OCI-LY1 (cell line): ENCODE measurements around the gene PIWIL4.

Experiments
- H2AFZ ChIP-seq: fragments of 200-600 bp; sonication (generic), shearing (Covaris generic); 2 replicates; pipeline ENCODE4 v1.6.0; 2014; ENCODE audit warnings: antibody characterized with exemption, mild to moderate bottlenecking, low read length
- H3F3A ChIP-seq: fragments of 200-600 bp; sonication (generic), shearing (Covaris generic); 2 replicates; pipeline ENCODE4 v1.6.0; 2014; ENCODE audit warnings: mild to moderate bottlenecking, antibody characterized with exemption, low read length, moderate library complexity; ENCODE audit not compliant: insufficient read depth
- H3K27ac ChIP-seq: fragments of 200-600 bp; sonication (generic); 2 replicates; pipeline ENCODE4 v1.5.1; 2014; ENCODE audit warnings: low read length, mixed run types, mild to moderate bottlenecking, low read depth; ENCODE audit not compliant: poor library complexity, severe bottlenecking
- H3K27me3 ChIP-seq: fragments of 200-600 bp; sonication (generic); 2 replicates; pipeline ENCODE4 v1.6.0; 2014; ENCODE audit warnings: antibody characterized with exemption, mild to moderate bottlenecking, low read length, moderate library complexity; ENCODE audit not compliant: insufficient read depth
- H3K36me3 ChIP-seq: fragments of 200-600 bp; sonication (generic); 2 replicates; pipeline ENCODE4 v1.6.1; 2014; ENCODE audit warnings: mild to moderate bottlenecking, antibody characterized with exemption, low read length, moderate library complexity, mixed read lengths; ENCODE audit not compliant: insufficient read depth
- H3K4me1 ChIP-seq: fragments of 200-600 bp; sonication (generic); 2 replicates; pipeline ENCODE4 v1.5.1; 2014; ENCODE audit warnings: mild to moderate bottlenecking, low read length, moderate library complexity; ENCODE audit not compliant: insufficient read depth, severe bottlenecking
- H3K4me2 ChIP-seq: fragments of 200-600 bp; sonication (generic), shearing (Covaris generic); 2 replicates; pipeline ENCODE4 v1.6.1; 2014; ENCODE audit warnings: low read length
- H3K4me3 ChIP-seq: fragments of 200-600 bp; sonication (generic); 2 replicates; pipeline ENCODE4 v1.5.1; 2014; ENCODE audit warnings: low read length, low read depth, mild to moderate bottlenecking, mixed read lengths; ENCODE audit not compliant: poor library complexity, severe bottlenecking
- H3K79me2 ChIP-seq: fragments of 200-600 bp; shearing (Covaris generic); 2 replicates; pipeline ENCODE4 v1.6.1; 2016; ENCODE audit warnings: mixed run types, low read length, mixed read lengths; ENCODE audit not compliant: insufficient read depth
- H3K9ac ChIP-seq: fragments of 200-600 bp; sonication (generic), shearing (Covaris generic); 2 replicates; pipeline ENCODE4 v1.6.1; 2014; ENCODE audit warnings: mild to moderate bottlenecking, low read length, mixed read lengths
- H3K9me2 ChIP-seq: fragments of 200-600 bp; sonication (generic), shearing (Covaris generic); 2 replicates; pipeline ENCODE4 v1.6.1; 2014; ENCODE audit warnings: low read depth, mild to moderate bottlenecking, low read length, mixed read lengths
- H3K9me3 ChIP-seq: fragments of 200-600 bp; shearing (Covaris generic); 2 replicates; pipeline ENCODE4 v1.6.1; 2014; ENCODE audit warnings: low read length, mixed read lengths
- H4K20me1 ChIP-seq: fragments of 200-600 bp; sonication (generic), shearing (Covaris generic); 2 replicates; pipeline ENCODE4 v1.6.0; 2016; ENCODE audit warnings: mild to moderate bottlenecking, low read length; ENCODE audit not compliant: insufficient read depth
- CTCF ChIP-seq: fragments of 200-600 bp; sonication (generic), shearing (Covaris generic); IDR thresholded peaks from 2 replicates; pipeline ENCODE4 v1.5.1; 2017; ENCODE audit warnings: mild to moderate bottlenecking, antibody characterized with exemption, low read length, moderate library complexity, mixed read lengths
- EZH2 ChIP-seq: fragments of 200-600 bp; sonication (generic), shearing (Covaris generic); IDR thresholded peaks from 2 replicates; pipeline ENCODE4 v1.8.0; 2017; ENCODE audit warnings: borderline replicate concordance, mixed run types, mild to moderate bottlenecking, antibody characterized with exemption, low read length, moderate library complexity, mixed read lengths

Gene PIWIL4

GRCh38 chr11:94586978-94587377 is 19.8 kb downstream of the PIWIL4 start:
- Histone ChIP-seq H3K4me1 (no peaks in the 10 kb centered on the region), H3K4me2 (no peak overlapping the region), H3K79me2 (no peaks in the 10 kb centered on the region), H3K4me3 (no peak overlapping the region), H3K9me3 (no peaks in the 10 kb centered on the region), H3K9ac (no peak overlapping the region), H3K27me3 (no peaks in the 10 kb centered on the region), H3K27ac (no peak overlapping the region), H3F3A (no peaks in the 10 kb centered on the region), H2AFZ (no peak overlapping the region), H3K9me2 (no peaks in the 10 kb centered on the region), H4K20me1 (no peaks in the 10 kb centered on the region), H3K36me3 (no peaks in the 10 kb centered on the region)
- TF ChIP-seq CTCF (no peak), EZH2 (no peak)

GRCh38 chr11:94588366-94588942 is 21.3 kb downstream of the PIWIL4 start:
- H3K4me2 ChIP-seq: no peak overlapping the region
- TF ChIP-seq EZH2: no peak
- TF ChIP-seq CTCF: no peak
- H3K4me1 ChIP-seq: no peaks in the 10 kb centered on the region
- H4K20me1 ChIP-seq: no peaks in the 10 kb centered on the region
- H3F3A ChIP-seq: no peaks in the 10 kb centered on the region
- H3K36me3 ChIP-seq: no peaks in the 10 kb centered on the region
- no peak overlapping the region for H2AFZ ChIP-seq
- no peaks in the 10 kb centered on the region for H3K79me2 ChIP-seq
- H3K9ac ChIP-seq: no peak overlapping the region
- H3K27me3 ChIP-seq: no peaks in the 10 kb centered on the region
- H3K9me2 ChIP-seq: no peaks in the 10 kb centered on the region
- H3K9me3 ChIP-seq: no peaks in the 10 kb centered on the region
- H3K27ac ChIP-seq: no peak overlapping the region
- no peak overlapping the region for H3K4me3 ChIP-seq

GRCh38 chr11:94590352-94591041 is 23.3 kb downstream of the PIWIL4 start:
- Histone ChIP-seq H3K9me3 (no peaks in the 10 kb centered on the region), H3K4me1 (no peaks in the 10 kb centered on the region), H3K36me3 (no peaks in the 10 kb centered on the region), H2AFZ (no peak overlapping the region), H3K79me2 (no peaks in the 10 kb centered on the region), H3K27ac (no peak overlapping the region), H3F3A (no peaks in the 10 kb centered on the region), H3K9me2 (no peaks in the 10 kb centered on the region), H3K4me3 (no peak overlapping the region), H4K20me1 (no peaks in the 10 kb centered on the region), H3K9ac (no peak overlapping the region), H3K27me3 (no peaks in the 10 kb centered on the region), H3K4me2 (no peak overlapping the region)
- TF ChIP-seq EZH2: no peak
- no peak for TF ChIP-seq CTCF
